Keratinocyte (primary cell): Measurements from ENCODE around the gene TMPRSS3.

Experiments
- EZH2 ChIP-seq: IDR thresholded peaks from one replicate; pipeline ENCODE4 v1.6.1; 2012; ENCODE audit warnings: inconsistent platforms, mild to moderate bottlenecking, low read length, moderate library complexity
- TF ChIP-seq, protein P1 (sequence below), 3 experiments: IDR thresholded peaks in 1 of 3; conservative IDR thresholded peaks in 1 of 3; optimal IDR thresholded peaks in 1 of 3; 2 replicates in 2 of 3; 3 replicates in 1 of 3; pipeline versions ENCODE3 to v1.5.1; 2011; ENCODE audit warnings: low read length in 3 of 3, mild to moderate bottlenecking in 3 of 3, moderate library complexity in 2 of 3, control low read depth in 1 of 3, inconsistent platforms in 1 of 3; ENCODE audit not compliant: insufficient read depth in 2 of 3; ENCODE audit errors: extremely low read depth in 1 of 3

DNA sequence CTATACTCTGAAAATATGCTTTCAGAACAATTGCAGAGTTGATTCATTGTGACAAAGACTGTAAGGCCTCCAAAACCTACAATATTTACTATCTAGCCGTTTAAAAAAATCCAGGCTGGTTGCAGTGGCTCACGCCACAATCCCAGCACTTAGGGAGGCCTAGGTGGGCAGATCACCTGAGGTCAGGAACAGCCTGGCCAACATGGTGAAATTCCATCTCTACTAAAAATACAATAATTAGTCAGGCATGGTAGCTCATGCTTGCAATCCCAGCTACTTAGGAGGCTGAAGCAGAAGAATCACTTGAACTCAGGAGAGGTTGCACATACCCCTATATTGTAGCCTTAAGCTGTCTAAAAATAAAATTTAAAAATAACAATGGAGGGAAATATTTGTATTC is 39.8 kb downstream of the TMPRSS3 start:
- TF ChIP-seq, protein P1, sequence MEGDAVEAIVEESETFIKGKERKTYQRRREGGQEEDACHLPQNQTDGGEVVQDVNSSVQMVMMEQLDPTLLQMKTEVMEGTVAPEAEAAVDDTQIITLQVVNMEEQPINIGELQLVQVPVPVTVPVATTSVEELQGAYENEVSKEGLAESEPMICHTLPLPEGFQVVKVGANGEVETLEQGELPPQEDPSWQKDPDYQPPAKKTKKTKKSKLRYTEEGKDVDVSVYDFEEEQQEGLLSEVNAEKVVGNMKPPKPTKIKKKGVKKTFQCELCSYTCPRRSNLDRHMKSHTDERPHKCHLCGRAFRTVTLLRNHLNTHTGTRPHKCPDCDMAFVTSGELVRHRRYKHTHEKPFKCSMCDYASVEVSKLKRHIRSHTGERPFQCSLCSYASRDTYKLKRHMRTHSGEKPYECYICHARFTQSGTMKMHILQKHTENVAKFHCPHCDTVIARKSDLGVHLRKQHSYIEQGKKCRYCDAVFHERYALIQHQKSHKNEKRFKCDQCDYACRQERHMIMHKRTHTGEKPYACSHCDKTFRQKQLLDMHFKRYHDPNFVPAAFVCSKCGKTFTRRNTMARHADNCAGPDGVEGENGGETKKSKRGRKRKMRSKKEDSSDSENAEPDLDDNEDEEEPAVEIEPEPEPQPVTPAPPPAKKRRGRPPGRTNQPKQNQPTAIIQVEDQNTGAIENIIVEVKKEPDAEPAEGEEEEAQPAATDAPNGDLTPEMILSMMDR (optimal IDR thresholded peaks at IDR 0.05 in 1 of 3, IDR thresholded peaks at IDR 0.05 in 1 of 3, conservative IDR thresholded peaks at IDR 0.05 in 1 of 3; ENCODE audit: extremely low read depth in 1 of 3, insufficient read depth in 2 of 3, low read length in 3 of 3) = no peak
- TF ChIP-seq EZH2 = no peak
